DMS114 treated with DMSO at 0.1 percent for 48 hours (cell line): ENCODE measurements around the gene TSSK6.
A peak's percentile ranks its signal among the peaks of the same experiment; 100 is the strongest.

Source experiments
- DNase-seq: peaks from one replicate; lab custom pipeline; 2025; ENCODE audit not compliant: unreplicated experiment; lab: John Stamatoyannopoulos, UW

Gene TSSK6

DNA sequence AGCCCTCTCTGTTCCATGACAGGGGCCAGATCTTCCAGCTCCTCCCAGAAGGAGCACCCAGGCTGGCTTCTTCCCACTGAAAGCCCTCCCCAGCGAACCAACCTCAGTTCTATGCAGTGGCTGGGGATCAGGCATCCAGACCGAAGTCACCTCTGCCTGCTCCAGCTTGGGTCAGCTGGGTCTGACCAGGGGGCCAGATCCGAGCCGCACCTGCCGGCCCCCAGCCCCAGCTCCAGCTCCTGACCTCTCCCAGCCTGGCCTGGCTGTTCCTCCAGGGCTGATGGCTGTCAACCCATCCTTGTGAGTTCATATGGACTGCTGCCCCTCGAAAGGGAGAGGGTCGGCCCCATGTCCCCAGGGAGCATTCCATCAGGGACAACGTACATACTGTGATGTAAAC lies 8.0 kb downstream of the TSSK6 start:
- DNase-seq: no peak

DNA sequence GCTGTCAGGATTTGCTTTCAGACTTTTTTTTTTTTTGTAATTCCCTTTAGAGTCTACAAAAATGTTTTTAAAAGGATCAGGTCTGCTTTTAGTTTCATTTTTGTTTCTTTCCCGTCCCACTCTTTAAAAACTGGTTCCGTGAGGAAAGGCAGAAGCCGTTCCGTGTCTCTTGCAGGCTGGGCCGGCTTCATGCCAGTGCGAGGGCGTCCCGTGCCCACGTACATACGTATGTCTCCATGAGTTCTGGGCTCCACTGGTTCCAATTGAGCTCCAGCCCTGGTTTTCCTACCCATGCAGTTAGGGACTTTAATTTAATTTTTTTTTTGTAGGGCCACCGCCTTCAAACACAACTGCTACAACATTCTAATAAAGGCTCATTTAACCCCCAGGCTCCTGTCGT lies 8.8 kb downstream of the TSSK6 start:
- no peak for DNase-seq

DNA sequence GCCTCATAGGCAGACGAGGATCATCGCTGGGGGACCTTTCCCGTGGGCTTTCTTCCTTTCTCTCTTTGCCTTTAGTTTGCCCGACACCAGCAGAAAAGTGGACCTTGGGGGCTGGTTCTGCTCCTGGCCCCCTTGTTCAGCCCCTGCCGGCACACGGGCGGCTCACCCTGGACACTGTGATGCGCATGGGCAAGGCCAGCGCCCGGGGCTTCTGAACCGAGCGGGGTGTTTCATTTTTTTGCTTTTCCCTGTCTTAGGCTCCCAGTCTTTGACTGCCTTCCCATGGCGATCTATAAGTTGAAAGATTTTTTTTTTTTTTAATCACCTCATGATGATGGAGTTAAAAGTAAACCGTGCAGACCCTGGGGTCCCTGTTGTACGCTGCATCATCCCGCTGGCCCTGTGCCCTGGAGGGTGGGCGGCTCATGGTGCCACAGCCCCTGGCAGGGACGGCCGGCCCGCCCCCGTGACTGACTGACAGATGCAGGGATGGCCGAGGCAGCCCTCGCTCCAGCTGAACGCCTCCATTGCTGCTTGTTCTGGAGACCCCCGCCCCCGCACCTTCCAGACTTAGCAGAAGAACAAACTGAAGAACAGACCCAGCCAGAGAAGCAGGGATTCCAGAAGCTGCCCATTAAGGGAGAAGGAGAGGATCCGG lies 9.6 kb downstream of the TSSK6 start:
- DNase-seq: no peak

DNA sequence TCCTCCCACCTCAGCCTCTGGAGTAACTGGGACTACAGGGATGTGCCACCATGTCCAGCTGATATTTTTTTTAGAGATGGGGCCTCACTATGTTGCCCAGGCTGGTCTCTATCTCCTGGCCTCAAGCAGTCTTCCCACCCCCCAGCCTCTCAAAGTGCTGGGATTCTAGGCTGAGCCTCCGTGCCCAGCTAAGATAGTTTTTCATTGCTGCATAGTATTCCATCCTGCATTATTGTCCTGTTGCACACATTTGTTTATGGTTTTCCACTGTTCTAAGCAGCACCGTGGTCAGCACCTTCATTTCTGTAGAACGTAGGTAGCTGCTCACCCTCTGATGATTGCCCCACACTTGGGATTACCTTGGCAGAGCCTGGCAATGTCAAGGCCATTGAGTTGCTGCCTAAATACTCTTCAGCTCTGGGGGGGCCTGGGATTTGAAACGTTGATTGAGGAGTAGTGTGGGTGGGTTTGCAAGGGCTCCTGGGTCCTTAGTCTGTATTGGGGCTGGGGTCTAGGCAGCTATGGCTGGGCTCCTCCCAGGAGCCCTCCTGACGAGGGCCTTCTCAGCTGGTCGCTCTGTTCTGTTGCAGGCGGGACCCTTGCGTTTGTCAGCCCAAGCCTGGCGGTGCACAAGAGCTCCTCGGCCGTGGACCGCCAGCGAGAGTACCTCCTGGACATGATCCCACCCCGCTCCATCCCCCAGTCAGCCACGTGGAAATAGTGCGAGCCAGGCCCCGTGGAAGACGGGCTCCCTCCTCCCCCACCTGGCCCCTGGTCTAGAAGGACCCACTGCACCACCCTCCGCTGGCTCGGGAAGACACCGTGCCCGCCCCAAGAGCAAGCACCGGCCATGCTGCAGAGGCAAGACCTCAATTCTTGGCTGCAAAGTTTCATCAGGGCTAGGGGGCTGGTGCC lies 10.3 kb downstream of the TSSK6 start:
- no peak for DNase-seq

DNA sequence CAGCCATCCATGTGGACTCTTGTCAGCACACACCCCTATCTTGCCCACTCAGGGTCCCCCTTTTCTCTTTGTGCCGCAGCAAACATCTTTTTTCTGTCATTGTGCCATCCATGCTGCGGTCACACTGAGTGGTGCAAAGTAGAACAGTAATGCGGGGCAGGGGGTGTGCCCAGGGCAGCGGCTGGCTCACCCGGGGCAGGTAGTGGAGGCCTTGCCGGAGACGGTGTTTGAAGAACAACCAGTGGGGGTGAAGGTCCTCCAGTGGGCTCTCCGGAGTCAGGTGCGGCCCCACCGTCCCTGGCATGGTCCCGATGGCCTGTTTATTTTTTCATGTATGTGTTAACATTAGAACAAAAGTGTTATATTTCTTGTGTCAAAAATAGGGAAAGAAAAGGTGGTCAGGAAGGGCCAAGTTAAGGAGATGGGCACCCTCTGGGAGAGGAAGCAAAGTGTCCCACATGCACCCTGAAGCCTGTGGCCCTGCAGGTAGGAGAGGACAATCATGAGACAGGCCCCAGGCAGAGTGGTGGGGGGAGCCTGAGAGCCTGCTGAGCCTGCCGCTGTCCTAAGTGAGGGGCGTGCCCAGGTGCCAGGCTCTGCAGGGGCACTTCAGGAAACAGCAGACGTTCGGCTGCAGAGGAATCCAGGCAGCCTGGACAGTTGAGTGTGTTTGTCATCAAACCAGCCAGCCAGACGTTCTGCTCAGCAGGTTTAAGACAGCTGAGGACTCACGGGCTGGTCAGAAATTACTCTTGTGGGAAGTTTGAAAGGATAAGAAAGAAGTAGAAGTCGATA lies 12.3 kb downstream of the TSSK6 start:
- DNase-seq: no peak

DNA sequence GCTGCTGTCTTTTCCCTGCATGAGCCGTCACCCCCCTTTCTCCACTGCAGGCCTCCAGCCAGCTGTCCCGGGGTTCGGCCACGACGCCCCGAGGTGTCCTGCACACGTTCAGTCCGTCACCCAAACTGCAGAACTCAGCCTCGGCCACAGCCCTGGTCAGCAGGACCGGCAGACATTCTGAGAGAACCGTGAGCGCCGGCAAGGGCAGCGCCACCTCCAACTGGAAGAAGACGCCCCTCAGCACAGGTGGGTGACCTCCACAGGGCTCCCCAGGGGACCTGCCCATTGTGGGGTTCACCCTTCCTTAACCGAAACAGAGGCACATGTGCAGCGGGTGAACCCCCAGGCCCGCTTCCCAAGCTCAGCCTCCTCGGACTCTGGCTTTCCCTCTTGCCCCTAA lies 13.1 kb downstream of the TSSK6 start:
- DNase-seq: no peak

DNA sequence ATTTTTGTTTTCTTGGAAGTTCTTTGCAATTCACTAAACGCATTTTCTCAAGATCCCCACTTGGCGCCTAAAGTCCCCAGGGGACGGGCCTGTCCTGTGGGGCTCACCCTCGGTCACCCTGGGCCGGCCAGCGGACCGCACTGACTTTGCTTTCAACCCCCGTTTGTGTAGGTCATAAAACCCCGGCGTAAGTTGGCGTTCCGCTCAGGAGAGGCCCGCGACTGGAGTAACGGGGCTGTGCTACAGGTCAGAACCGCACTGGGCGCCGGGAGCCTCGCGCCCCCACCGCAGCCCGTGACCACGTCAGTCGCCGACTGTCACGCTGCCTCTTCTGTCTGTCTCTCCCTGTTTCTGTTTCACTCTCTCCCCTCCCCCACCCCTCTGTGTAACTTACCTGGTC lies 13.6 kb downstream of the TSSK6 start:
- no peak for DNase-seq

DNA sequence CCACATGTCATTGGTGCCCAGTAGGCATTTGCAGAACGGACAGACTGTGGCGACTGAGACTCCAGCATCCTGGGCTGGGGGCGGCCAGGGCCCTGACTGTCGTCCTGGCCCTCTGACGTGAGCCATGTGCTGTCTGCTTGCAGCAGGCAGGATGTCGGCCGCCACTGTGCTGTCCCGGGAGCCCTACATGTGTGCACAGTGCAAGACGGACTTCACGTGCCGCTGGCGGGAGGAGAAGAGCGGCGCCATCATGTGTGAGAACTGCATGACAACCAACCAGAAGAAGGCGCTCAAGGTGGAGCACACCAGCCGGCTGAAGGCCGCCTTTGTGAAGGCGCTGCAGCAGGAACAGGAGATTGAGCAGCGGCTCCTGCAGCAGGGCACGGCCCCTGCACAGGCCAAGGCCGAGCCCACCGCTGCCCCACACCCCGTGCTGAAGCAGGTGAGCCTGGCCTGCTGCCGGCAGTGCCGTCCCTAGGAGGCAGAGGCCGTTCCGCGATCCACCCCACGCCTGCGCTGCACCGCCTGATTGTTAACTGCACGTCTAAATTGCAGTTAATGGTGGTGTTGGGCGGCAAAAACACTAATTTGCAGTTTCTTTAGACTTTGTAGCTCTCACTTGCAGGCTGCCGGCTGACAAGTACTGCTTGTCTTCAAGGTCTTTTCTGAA lies 14.2 kb downstream of the TSSK6 start:
- no peak for DNase-seq

DNA sequence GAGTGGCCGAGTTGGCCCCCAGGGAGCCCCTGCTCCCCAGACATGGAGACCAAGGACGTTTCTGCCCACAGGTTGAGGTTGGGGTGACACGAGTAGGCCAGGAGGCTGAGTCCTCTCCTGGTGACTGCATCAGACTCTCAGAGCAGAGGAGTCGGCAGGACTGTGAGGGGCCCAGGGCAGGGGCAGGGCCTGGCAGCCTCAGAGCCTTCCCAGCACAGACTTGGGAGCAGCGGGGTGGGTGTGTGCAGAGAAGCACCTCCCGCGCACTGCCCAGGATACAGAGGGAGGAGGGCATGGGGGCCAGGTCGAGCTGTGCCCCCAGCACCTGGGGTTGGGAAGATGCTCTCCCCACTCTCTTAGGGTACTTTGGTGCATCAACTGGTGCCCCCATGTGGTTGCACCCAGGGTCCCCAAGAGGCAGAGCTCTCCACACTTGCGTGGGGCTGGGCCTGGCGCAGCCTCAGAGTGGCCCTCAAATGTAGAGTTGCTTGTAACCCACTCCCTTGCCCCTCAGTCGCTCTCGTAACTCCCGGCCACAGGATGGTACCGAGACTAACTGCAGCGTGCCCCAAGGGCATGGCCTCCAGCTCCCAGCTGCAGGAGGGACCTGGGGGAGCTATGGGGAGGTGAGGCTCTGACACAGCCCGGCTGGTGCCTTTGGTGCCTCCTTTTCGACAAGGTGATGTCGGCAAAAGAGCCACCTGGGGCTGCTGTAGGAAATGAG lies 15.9 kb downstream of the TSSK6 start:
- DNase-seq: no peak

DNA sequence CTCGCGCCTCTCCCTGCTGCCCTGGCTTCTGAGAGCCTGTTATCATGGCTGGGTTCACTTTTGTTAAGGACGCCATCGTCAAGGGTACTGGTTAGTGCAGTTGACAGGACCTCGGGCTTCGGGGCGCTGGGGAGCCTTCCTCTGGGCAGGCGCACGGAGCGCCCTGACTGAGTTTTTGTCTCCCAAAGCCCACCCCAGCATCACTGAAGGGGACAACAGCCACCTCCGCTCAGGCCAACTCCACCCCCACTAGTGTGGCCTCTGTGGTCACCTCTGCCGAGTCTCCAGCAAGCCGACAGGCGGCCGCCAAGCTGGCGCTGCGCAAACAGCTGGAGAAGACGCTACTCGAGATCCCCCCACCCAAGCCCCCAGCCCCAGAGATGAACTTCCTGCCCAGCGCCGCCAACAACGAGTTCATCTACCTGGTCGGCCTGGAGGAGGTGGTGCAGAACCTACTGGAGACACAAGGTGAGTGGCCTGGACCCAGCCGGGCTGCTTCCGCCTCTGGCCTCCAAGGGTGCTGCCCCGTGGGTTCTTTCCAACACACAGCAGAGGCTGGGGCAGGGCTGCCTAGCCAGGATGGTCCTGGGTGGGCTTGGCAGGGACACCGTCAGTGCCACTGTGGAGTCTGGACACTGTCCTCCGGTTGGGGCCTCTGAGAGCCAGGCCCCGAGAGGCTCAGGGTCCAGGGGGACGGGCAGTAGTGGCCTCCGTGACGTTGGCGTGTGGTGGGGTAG lies 16.9 kb downstream of the TSSK6 start:
- no peak for DNase-seq

DNA sequence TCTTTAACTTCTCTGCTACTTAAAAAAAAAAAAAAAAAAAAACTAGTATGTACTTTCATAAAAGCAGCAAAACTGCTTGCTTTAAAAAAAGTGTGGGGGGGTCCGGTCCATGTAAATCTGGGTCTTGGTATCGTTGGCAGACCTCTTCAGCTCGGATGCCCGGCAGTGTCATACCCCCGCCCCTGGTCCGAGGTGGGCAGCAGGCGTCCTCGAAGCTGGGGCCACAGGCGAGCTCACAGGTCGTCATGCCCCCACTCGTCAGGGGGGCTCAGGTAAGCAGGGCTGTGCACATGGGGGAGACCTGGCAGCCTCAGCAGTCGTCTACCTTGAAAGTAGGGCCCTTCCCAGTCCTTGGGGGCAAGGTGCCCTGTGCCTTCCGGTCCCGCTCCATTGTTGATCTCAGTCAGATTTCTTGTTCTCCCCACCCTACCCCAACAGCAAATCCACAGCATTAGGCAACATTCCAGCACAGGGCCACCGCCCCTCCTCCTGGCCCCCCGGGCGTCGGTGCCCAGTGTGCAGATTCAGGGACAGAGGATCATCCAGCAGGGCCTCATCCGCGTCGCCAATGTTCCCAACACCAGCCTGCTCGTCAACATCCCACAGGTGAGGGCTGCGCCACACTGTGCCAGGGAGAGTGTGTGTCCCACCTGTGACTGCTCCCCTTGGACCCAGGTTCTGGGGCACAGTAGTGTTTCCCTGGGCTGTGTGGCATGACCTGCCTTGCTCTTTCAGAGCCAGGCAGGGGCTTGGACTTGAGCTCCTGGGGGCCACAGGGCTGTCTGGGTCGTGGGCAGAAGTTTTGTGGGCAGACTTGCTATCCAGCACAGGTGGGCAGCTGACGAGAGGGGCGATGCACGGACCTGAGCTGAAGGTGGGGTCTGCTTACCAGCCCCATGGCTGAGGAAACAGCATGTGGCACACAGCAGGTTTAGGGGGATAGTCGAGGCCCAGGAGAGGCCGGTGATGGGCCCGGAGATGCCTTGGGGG lies 19.4 kb downstream of the TSSK6 start:
- no peak for DNase-seq

DNA sequence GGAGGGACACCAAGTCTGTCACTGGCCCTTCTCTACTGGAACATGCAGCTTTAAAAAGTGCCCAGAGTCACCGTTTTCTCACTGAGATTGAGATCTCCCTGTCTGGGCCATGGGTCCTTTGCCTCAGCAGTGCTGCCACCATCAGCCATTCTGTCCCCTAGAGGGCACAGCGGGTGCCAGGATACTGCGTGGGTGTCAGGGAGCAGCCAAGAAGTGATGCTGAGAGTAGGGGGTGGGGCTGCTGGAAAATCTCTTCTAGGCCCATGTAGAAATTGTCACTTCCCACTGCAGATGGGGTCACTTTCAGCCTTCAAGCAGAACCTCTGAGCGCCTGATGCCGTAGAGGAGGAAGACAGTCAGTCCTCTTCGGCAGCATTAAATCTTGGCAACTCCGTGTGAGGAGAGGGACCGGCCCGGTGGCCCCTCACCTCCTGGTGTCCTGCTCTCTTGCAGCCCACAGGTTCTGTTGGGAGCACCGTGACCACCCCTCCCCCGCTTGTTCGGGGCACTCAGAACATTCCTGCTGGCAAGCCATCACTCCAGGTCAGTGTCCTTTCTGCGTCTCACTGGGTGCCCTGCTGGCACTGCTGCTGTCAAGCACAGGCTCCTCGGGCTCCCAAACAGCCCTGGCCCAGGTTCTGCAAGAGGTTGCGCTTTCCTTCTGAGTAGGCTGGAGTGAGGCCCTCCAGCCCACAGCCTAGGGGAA lies 21.4 kb downstream of the TSSK6 start:
- DNase-seq: no peak

DNA sequence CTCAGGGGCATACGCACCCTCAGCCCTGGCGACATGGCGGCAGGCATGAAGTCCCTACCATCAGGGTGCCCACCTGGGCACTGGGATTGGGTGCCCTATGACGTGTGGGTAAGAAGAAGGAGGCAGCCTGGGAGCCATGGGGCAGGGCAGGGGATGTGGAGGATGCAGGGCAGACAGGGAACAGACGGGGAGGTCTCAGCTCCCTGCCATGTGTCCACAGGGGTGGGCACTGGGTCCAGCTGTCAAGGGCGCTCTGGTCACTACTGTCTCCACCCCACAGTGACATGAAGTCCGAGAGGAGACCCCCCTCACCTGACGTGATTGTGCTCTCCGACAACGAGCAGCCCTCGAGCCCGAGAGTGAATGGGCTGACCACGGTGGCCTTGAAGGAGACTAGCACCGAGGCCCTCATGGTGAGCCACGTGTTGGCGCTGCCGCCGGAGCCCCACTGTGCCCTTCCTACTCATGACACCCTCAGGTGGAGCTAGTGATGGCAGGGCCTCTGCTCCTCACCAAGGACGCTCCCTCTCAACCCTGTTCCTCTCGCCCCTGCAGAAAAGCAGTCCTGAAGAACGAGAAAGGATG lies 23.2 kb downstream of the TSSK6 start:
- no peak for DNase-seq

DNA sequence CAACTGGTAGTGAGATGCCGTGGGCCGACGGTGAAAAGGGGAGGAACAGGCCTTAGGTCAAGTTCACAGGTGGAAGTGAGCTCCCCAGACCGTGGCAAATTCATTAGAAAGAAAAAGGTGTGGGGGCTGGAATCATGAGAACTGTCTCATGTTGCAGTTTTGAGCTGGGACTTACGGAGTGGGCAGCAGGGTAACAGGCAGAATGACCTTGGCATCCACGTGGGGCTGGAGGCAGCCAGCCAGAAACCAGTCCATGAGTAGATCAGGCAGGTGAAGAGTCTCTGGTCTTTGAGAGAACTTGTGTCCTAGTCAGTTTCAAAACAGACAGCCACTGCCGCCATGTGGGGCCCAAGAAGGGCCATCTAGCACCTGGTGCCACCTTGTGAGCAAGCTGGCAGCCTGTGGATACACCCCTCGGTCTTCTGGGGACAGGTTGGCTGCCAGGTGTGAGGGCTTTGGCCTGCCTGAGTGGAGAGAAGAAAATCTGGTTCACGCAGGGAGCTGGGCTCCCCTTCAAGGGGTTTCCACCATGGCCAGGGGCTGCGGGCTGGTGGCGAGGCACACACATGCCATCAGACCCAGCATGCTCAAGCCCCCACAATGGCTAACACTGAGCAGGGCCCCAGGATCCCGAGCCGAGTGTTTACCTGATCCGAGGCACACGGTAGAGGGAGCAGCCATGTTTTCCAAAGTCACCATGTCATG lies 23.9 kb downstream of the TSSK6 start:
- DNase-seq: no peak

DNA sequence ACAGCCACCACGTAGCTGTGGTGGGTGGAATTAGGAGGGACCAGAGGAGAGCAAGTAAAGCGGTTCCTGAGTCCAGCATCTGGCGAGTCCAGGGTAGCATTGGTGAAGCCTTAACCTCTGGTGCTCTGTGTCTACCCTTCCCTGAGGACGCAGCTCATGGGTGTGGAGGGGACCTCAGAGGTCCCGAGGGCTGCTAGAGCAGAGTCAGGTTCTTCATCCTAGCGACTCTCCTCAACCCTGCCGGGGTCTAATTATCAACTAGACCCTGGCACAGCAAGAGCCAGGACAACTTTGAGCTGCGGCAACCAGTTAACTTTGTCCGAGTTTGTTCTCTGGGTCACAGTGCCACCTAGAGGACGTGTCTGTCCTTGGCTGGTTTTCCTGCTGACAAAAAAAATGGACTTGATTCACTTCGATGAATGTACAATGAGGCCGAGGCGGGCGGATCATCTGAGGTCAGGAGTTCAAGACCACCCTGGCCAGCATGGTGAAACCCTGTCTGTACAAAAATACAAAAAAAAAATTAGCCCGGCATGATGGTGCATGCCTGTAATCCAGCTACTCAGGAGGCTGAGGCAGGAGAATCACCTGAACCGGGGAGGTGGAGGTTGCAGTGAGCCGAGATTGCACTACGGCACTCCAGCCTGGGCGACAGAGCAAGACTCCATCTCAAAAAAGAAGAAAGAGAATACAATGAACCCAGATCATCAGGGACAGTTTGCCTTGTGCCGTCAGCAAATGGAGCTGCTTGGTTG lies 25.0 kb downstream of the TSSK6 start:
- DNase-seq: peak; percentile 62

DNA sequence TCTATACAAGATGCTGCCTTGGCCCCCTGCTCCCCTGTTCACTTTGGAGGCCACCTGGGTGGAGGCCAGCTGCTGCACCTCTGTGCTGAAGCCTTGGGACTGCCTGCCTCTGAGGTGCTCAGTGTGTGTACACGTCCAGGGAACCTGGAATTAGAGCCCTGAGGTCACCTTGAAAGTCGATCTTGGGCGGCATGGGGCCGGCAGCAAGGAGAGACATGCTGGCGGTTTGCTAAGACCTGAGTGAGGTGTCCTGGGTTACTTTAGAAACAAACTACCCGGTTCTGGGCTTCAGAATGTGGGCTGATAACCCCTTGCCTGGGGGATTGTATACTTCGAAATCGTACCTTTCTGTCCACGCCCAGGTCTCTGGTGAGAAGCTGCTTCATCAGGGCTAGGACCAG lies 25.5 kb downstream of the TSSK6 start:
- DNase-seq: no peak
